COR-L47 (cell line): ENCODE data around the gene CLEC20A.

Experiments
- DNase-seq: peaks from one replicate; lab custom pipeline; 2025; lab: John Stamatoyannopoulos, UW

CLEC20A gene

GRCh38 chr1:178496410-178497135, at the start of gene CLEC20A:
Gene CLEC20A (minus strand): TSS chr1:178496964. CDS start chr1:178496939, 25 bp downstream.
- no peak for DNase-seq

- no peak for DNase-seq
Measured at GRCh38 chr1:178544531-178544930, 47.8 kb upstream of the CLEC20A start.

DNA sequence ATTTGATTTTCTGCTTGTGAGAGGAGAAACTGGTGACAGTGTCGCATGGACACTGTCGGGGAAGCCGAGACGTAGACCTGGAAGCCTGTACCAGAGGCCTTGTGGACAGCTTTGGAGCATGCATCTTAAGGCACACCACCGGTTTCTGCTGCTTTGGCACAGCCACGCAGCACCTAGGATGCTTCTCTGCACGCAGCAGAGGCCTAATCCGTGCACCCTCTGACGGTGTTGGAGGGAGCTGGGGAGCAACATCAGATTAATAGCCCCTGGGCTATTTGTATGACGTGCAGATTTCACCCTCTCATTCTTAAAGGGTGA, 46.5 kb upstream of the CLEC20A start:
- DNase-seq = no peak

GRCh38 chr1:178542554-178543289, 46.0 kb upstream of the CLEC20A start:
- DNase-seq = peak; percentile 53

DNA sequence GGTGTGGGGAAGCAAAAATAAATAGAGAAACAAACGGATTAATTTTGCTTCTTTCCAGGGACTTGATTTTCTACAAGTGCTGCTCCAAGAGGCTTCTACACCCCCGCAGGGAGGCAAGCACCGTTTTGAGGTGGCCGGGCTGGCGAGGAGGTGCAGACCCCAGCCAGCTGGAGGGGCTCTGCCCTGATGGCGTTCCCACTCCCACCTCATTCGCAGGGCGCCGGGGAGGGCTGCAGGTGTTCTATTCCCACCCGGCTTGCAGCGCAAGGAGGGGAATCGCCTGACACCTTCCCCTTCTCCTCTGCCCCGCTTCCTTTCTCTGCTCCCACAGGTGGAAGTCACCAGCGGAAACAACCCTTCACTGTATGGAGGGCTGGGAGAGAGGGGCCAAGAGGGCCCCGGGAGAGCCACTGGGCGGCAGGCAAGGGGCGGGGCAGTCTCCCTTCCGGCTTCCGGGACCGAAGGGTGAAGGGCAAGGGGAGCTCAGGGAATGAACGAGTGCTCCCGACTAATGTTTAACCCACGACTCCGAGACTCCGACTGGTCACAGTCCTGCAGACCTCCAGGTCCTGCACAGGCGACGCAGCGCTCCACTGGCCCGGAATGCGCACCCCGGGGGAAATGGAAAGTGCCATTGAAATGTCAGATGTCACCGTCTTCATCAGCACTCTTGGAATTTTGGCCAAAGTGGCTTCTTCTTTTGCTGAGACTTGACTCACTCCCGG, 45.2 kb upstream of the CLEC20A start:
- DNase-seq = no peak

GRCh38 chr1:178541379-178541778, 44.6 kb upstream of the CLEC20A start:
- no peak for DNase-seq

DNA sequence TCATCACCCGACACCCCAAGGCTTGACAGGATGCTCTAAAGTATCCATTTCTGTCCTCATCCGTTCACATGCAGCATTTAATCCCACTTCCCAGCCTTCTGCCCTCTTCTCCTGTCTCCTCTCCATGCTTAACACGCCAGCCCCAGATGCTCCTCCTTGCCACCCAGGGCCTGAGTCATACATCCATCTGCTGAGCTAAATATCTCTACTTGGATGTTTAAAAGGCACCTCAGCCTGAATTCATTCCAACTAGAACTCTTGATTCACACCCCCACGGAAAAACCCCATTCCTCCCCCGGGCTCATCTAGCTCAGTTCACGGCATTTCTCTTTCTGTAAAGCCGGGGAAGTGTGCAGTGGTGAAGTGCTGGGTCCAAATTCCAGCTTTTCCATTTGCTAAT, 43.9 kb upstream of the CLEC20A start:
- no peak for DNase-seq

- DNase-seq = no peak
Measured at GRCh38 chr1:178540204-178540603, 43.4 kb upstream of the CLEC20A start.

GRCh38 chr1:178539291-178539690, 42.5 kb upstream of the CLEC20A start:
- DNase-seq = no peak

- no peak for DNase-seq
Measured at GRCh38 chr1:178538192-178538916, 41.6 kb upstream of the CLEC20A start.

DNA sequence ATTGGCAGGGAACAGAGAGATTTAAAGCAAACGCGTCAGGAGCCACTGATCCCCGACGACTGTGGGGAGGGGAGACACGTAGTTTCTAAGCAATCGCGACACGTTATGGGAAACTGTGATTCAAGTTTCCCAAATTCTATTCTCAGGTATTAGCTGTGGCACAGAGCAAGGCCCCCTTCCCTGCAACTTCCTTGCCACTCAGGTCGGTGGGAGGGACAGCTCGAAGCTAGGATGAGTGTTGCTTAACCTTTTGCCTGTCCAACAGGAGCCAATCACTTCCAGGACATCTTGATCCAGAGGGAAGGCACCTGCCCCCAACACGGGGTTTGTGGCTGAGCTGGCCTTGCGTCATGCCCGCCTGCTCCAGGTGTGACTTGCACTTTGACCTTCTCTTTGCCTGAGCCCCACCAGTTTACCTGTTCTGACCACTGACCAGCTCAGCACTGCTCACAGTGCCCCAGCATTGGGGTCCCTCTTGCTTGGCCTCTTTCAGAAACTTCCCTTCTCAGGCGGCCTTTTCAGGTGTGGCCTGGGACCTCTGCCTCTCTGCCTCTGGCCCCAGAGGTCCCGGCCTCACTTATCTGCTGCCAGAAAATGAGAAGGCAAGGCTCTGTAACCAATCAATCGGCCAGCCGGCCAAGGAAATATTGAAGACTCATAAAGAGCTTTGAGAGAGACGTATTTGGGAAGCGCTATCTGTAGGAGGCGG, 40.8 kb upstream of the CLEC20A start:
- no peak for DNase-seq

GRCh38 chr1:178536844-178537371, 40.1 kb upstream of the CLEC20A start:
- DNase-seq = no peak

GRCh38 chr1:178536329-178536728, 39.6 kb upstream of the CLEC20A start:
- no peak for DNase-seq

- no peak for DNase-seq
Measured at GRCh38 chr1:178534137-178534868, 37.5 kb upstream of the CLEC20A start.

GRCh38 chr1:178533121-178533946, 36.6 kb upstream of the CLEC20A start:
- DNase-seq = no peak

GRCh38 chr1:178532392-178532791, 35.6 kb upstream of the CLEC20A start:
- DNase-seq = peak; percentile 71

DNA sequence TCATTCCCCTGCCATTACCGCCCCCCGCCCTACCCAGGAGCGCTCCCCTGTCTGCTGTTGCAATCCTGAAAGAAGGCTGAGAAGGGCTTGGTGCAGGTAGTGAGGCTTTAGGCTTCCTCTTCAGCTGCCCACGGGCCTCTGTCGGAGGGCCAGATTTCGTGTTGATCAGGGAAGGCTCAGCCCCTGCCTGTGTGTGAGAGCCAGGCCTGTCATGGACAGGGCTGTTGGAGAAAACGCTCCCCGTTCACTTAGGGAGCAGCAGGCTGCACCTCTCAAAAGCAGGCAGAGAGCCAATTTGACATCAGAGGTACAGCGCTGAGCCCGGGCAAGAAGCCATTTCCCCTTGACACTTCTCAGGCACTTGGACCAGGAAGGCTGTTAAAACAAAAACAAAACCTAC, 35.1 kb upstream of the CLEC20A start:
- no peak for DNase-seq

- no peak for DNase-seq
Measured at GRCh38 chr1:178530502-178530901, 33.7 kb upstream of the CLEC20A start.

DNA sequence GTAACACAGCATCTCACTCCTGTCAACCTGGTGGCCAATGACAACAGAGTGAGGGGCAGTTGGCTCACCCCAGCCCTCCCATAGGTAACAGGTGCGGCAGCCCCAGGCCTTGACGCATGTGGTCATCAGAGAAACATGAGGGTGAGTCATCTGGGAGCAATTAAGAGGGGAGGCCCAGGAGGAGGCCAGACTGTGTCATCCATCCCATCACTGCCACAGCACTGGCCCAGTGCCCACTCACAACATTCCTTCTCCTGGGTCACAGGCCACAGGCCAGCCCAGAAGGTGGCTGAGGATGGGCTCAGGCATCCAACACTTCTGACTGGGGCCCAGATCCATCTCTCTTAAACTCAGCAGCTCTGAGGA, 33.3 kb upstream of the CLEC20A start:
- DNase-seq = no peak
